Measurements from ENCODE around the gene ABCD1.

ABCD1 gene

GRCh38 chrX:153736871-153737441 lies 12.3 kb downstream of the ABCD1 start (continued):
- TF ChIP-seq, protein P1, sequence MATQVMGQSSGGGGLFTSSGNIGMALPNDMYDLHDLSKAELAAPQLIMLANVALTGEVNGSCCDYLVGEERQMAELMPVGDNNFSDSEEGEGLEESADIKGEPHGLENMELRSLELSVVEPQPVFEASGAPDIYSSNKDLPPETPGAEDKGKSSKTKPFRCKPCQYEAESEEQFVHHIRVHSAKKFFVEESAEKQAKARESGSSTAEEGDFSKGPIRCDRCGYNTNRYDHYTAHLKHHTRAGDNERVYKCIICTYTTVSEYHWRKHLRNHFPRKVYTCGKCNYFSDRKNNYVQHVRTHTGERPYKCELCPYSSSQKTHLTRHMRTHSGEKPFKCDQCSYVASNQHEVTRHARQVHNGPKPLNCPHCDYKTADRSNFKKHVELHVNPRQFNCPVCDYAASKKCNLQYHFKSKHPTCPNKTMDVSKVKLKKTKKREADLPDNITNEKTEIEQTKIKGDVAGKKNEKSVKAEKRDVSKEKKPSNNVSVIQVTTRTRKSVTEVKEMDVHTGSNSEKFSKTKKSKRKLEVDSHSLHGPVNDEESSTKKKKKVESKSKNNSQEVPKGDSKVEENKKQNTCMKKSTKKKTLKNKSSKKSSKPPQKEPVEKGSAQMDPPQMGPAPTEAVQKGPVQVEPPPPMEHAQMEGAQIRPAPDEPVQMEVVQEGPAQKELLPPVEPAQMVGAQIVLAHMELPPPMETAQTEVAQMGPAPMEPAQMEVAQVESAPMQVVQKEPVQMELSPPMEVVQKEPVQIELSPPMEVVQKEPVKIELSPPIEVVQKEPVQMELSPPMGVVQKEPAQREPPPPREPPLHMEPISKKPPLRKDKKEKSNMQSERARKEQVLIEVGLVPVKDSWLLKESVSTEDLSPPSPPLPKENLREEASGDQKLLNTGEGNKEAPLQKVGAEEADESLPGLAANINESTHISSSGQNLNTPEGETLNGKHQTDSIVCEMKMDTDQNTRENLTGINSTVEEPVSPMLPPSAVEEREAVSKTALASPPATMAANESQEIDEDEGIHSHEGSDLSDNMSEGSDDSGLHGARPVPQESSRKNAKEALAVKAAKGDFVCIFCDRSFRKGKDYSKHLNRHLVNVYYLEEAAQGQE (tag by site-specific recombination; IDR thresholded peaks at IDR 0.05) = no peak

GRCh38 chrX:153738056-153738605 lies 13.5 kb downstream of the ABCD1 start:
- H3K4me1 ChIP-seq (ENCODE audit: control insufficient read depth, insufficient read depth, low read length) = no peaks in the 10 kb centered on the region
- ChIA-PET CTCF (interaction anchor here (0.6 kb wide), 1 partner anchor 232 kb away, joined by 3 read pairs; no protein-coding TSS in a partner anchor), POLR2A (no interaction called here)
- TF ChIP-seq ZNF391 (tag by site-specific recombination; IDR thresholded peaks at IDR 0.05; ENCODE audit: borderline replicate concordance, low read depth) = no peak
- no peak for TF ChIP-seq ZNF292 (tag by site-specific recombination; IDR thresholded peaks at IDR 0.05; ENCODE audit: borderline replicate concordance, low read depth)
- TF ChIP-seq KLF9 (tag by site-specific recombination; IDR thresholded peaks at IDR 0.05; ENCODE audit: low read depth) = no peak
- no peak for TF ChIP-seq ZNF521 (tag by site-specific recombination; IDR thresholded peaks at IDR 0.05)
- TF ChIP-seq PRDM2 (tag by site-specific recombination; IDR thresholded peaks at IDR 0.05; ENCODE audit: borderline replicate concordance) = no peak
- no peak for TF ChIP-seq ZBTB11 (tag by site-specific recombination; conservative IDR thresholded peaks at IDR 0.05; ENCODE audit: low read depth)
- TF ChIP-seq ZSCAN4 (tag by site-specific recombination; IDR thresholded peaks at IDR 0.05) = no peak
- no peak for TF ChIP-seq MZF1 (tag by site-specific recombination; IDR thresholded peaks at IDR 0.05; ENCODE audit: borderline replicate concordance)
- no peak for TF ChIP-seq TSHZ1 (tag by site-specific recombination; IDR thresholded peaks at IDR 0.05; ENCODE audit: borderline replicate concordance)
- no peak for TF ChIP-seq ZNF239 (tag by site-specific recombination; IDR thresholded peaks at IDR 0.05)
- no peak for TF ChIP-seq ZNF837 (tag by site-specific recombination; IDR thresholded peaks at IDR 0.05)
- TF ChIP-seq, protein P2, sequence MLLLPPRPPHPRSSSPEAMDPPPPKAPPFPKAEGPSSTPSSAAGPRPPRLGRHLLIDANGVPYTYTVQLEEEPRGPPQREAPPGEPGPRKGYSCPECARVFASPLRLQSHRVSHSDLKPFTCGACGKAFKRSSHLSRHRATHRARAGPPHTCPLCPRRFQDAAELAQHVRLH (tag by site-specific recombination; IDR thresholded peaks at IDR 0.05) = no peak
- no peak for TF ChIP-seq ZNF623 (tag by site-specific recombination; IDR thresholded peaks at IDR 0.05)
- no peak for TF ChIP-seq ZNF549 (tag by site-specific recombination; IDR thresholded peaks at IDR 0.05)
- TF ChIP-seq ZNF654 (tag by site-specific recombination; IDR thresholded peaks at IDR 0.05; ENCODE audit: low read depth) = no peak

More at GRCh38 chrX:153738056-153738605, 13.5 kb downstream of the ABCD1 start:
- H3K27ac ChIP-seq (ENCODE audit: extremely low read depth, low read depth, low read length) = no peak overlapping the region
- H3K36me3 ChIP-seq (ENCODE audit: control insufficient read depth in 2 of 2, insufficient read depth in 1 of 2, low read length in 2 of 2) = peaks cover 0 to 25% of the 10 kb centered on the region in 2 experiments; a peak in 1 of 3 replicates
- no peaks in the 10 kb centered on the region for H3K9me3 ChIP-seq (ENCODE audit: control insufficient read depth, insufficient read depth, low read depth, low read length)
- H3K4me3 ChIP-seq (ENCODE audit: low read depth, low read length) = no peak overlapping the region

All from HEK293 (cell line).